MCF 10A (cell line): ENCODE measurements around the gene TBKBP1. TPM values are rescaled to one million over a fixed set of nuclear protein-coding genes. Genes with fewer than 3 reads are reported as not detected.

Source experiments
- BruUV-seq: library from RNA; stranded (reverse); fragments of 400-500 nt; replicated peaks from 2 replicates; lab custom pipeline; 2021; lab: Mats Ljungman, UMichigan
- CTCF ChIA-PET: fragments of 300-600 bp; sonication (Branson Sonifier 250); formaldehyde crosslinking; extraction: SDS; loops from one replicate; lab custom pipeline; 2021; ENCODE audit warnings: antibody characterized with exemption, inconsistent platforms; lab: Yijun Ruan, JAX
- POLR2A ChIA-PET: fragments of 300-600, 350-650 bp; sonication (Branson Sonifier 250); formaldehyde crosslinking; extraction: SDS; loops from one replicate; lab custom pipeline; 2020; ENCODE audit warnings: antibody characterized with exemption, inconsistent platforms; lab: Yijun Ruan, JAX
- DNase-seq: peaks from one replicate; pipeline ENCODE4 v3.0.0-alpha.2; 2018; ENCODE audit not compliant: unreplicated experiment
- H3K27ac Mint-ChIP-seq: one replicate; pipeline ENCODE4 v1.8.0; 2022; ENCODE audit warnings: mild to moderate bottlenecking, low read depth, mixed read lengths; ENCODE audit not compliant: unreplicated experiment
- H3K27me3 Mint-ChIP-seq: one replicate; pipeline ENCODE4 v1.8.0; 2022; ENCODE audit warnings: mixed read lengths; ENCODE audit not compliant: insufficient read depth, unreplicated experiment
- H3K36me3 Mint-ChIP-seq: one replicate; pipeline ENCODE4 v1.8.0; 2022; ENCODE audit warnings: mild to moderate bottlenecking, moderate library complexity, mixed read lengths; ENCODE audit not compliant: insufficient read depth, unreplicated experiment
- H3K4me1 Mint-ChIP-seq: one replicate; pipeline ENCODE4 v1.8.0; 2022; ENCODE audit warnings: mixed read lengths; ENCODE audit not compliant: insufficient read depth, unreplicated experiment
- H3K4me3 Mint-ChIP-seq: one replicate; pipeline ENCODE4 v1.8.0; 2022; ENCODE audit warnings: mild to moderate bottlenecking, moderate library complexity, mixed read lengths; ENCODE audit not compliant: unreplicated experiment
- H3K9me3 Mint-ChIP-seq: one replicate; pipeline ENCODE4 v1.8.0; 2022; ENCODE audit warnings: mixed read lengths; ENCODE audit not compliant: unreplicated experiment
- intact Hi-C: fragments of 100-400 bp; cut with micrococcal nuclease; formaldehyde crosslinking; loops from 2 replicates; pipeline ENCODE4 v1.14.1; 2022
- total RNA-seq: library from RNA; stranded (reverse); gene quantifications from 2 replicates; pipeline ENCODE4 v1.2.3, GENCODE V29; 2022
- TF ChIP-seq, protein P1 (sequence below): fragments of 200-600 bp; IDR thresholded peaks from one replicate; pipeline ENCODE4 v1.8.0; 2022; ENCODE audit warnings: antibody characterized with exemption, mild to moderate bottlenecking; ENCODE audit not compliant: unreplicated experiment

Gene TBKBP1
- total RNA-seq, 1 experiment from 2014 or later: 0.40 TPM

GRCh38 chr17:47692137-47692894, 1.6 kb upstream of the TBKBP1 start:
- DNase-seq: no peak
- intact Hi-C loops: no loop called here
- Mint-ChIP-seq H3K36me3 (no peaks in the 10 kb centered on the region), H3K27ac (no peak overlapping the region), H3K4me3 (no peak overlapping the region), H3K27me3 (peaks cover 26% of the 10 kb centered on the region), H3K4me1 (peaks cover 9% of the 10 kb centered on the region), H3K9me3 (no peaks in the 10 kb centered on the region)
- TF ChIP-seq, protein P1, sequence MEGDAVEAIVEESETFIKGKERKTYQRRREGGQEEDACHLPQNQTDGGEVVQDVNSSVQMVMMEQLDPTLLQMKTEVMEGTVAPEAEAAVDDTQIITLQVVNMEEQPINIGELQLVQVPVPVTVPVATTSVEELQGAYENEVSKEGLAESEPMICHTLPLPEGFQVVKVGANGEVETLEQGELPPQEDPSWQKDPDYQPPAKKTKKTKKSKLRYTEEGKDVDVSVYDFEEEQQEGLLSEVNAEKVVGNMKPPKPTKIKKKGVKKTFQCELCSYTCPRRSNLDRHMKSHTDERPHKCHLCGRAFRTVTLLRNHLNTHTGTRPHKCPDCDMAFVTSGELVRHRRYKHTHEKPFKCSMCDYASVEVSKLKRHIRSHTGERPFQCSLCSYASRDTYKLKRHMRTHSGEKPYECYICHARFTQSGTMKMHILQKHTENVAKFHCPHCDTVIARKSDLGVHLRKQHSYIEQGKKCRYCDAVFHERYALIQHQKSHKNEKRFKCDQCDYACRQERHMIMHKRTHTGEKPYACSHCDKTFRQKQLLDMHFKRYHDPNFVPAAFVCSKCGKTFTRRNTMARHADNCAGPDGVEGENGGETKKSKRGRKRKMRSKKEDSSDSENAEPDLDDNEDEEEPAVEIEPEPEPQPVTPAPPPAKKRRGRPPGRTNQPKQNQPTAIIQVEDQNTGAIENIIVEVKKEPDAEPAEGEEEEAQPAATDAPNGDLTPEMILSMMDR: no peak
- CTCF ChIA-PET: interaction anchor here (0.6 to 0.7 kb wide), 2 partner anchors 97 to 180 kb away, joined by 3 read pairs; no protein-coding TSS in a partner anchor
- POLR2A ChIA-PET: no interaction called here
- BruUV-seq: no TSS peak

DNA sequence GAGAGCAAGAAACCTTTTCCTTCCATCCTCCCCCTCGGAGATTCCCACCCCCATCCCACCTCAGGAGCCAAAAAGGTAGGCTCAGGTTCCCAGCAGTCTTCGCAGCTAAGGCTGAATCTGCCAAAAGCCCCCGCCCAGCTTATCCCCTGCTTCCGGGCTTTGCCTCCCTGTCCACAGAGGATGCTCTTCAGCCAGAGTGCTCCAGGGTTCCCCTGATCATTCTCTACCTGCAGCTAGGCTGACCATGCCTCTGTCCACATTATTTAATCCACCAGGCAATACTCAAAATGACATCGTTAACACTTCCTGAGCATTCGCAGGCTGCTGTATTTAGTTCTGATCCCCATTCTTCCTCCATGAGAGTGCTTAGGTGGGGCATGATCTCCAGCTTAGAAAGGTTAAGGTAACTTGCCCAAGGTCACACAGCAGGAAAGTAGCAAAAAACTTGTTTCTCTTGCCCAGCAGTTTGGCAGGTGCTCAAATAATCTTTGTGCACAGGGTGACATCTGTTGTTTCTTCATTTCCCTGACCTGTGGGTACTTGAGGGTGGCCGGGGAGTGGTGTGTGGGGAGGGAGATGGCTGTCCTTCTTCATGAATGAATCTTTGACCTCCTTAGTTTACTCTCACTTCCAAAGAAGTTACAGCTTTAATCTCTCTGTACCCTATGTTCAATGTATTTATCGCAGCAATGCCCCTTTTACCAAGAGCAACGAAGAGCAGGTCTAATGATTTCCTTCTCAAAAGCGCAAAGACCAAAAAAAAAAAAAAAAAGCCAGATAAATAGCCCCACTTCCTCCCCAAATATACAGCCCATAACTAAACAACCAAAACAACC, 848 bp upstream of the TBKBP1 start:
- Mint-ChIP-seq H3K27ac (peak overlapping the region; percentile 5), H3K4me1 (peaks cover 9% of the 10 kb centered on the region), H3K4me3 (peak overlapping the region; percentile 68), H3K9me3 (no peaks in the 10 kb centered on the region), H3K36me3 (no peaks in the 10 kb centered on the region), H3K27me3 (peaks cover 26% of the 10 kb centered on the region)
- no TSS peak for BruUV-seq
- TF ChIP-seq, protein P1: no peak
- ChIA-PET CTCF (interaction anchor here (0.6 kb wide), 3 partner anchors 108 to 223 kb away, joined by 3 read pairs; no protein-coding TSS in a partner anchor), POLR2A (interaction anchor here (1.0 kb wide), 1 partner anchor 43 kb away, joined by 3 read pairs; the partner anchor contains the start of gene KPNB1)
- intact Hi-C loops: no loop called here
- no peak for DNase-seq

DNA sequence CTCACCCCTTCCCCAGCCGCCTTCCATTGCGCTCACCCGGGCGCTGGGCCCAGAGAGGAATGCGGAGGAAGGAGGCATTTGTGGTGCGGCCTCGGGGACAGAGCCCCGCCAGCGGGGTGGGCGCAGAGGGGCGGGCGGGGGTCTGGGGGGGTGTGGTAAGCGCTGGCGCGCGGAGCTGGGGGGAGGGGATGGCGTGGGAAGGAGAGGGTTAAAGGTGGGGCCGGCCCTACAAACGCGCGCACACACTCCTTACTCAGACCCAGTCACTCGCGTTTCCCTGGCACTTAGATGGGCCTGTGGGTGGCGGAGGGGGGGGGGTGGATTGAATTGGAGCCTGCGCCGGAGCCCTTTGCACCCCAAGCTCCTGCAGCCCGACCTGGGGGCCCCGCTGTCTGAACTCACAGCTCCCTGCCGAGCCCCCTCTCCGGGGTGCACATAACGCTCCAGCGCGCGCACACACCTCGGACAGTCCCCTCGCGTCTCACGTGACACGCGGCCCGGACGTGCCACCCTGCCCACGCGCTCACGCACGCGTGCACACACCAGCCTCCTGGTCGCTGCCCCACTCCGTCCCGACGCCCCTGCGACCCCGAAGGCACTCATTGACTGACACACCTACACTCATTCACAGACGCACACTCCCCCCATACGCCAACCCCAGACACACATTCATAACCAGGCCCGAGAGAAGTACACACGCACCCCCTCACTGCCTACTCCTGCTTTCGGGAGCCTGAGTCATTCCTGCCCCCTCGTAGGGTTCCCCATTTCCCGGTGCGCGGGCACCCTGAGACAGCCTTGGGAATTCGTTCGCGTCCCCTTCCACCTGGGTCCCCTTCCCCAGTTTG, 844 bp downstream of the TBKBP1 start:
- TF ChIP-seq, protein P1: no peak
- Mint-ChIP-seq H3K27me3 (peaks cover 26% of the 10 kb centered on the region), H3K4me3 (peak overlapping the region; percentile 68), H3K36me3 (no peaks in the 10 kb centered on the region), H3K4me1 (peaks cover 9% of the 10 kb centered on the region), H3K27ac (no peak overlapping the region), H3K9me3 (no peaks in the 10 kb centered on the region)
- ChIA-PET CTCF (no interaction called here), POLR2A (no interaction called here)
- DNase-seq: no peak
- no TSS peak for BruUV-seq
- intact Hi-C loops: no loop called here
